ENCODE results near the gene GALNS.
"Not testable (repeated sequence)": the region's sequence is repeated elsewhere in the genome, so short reads cannot be mapped to it uniquely, and the experiment has no call there.

GALNS gene

GRCh38 chr16:88780142-88781062, 76.3 kb downstream of the GALNS start:
- DNase-seq: no peak

DNA sequence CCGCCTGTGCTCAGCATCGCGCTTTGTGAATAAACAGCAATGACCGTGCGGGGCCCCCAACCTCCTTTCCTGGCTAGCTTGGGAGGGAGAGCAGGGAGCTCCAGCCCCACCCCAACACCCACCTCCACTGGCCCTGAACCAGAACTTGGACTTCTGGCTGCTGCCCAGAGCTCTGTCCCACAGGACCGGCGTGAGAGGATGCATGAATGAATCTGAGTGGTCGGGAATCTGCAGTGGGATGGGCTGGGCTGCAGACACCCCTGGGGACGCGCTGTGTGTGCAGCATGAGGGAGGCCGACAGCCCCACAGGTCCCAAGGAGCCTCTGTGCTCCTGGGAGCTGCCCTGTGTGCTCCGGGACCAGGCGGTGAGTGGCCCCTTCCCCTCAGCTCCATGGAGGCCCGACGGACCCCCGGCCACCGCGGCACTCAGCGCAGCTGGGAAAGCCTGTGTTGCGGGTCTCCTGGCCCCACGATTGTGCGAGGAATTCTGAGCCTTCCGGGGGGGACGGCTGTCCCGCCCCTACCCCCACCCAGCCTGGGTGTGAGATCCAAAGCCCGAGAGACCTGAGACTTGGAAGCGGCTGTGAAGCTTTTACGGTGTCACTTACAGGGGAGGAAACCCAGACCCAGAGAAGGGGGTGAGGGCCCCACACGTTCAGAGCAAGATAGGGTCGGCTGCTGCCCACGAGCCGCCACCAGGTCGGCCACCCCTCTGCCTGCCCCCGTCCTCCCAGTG, 77.2 kb downstream of the GALNS start:
- no peak for DNase-seq

DNA sequence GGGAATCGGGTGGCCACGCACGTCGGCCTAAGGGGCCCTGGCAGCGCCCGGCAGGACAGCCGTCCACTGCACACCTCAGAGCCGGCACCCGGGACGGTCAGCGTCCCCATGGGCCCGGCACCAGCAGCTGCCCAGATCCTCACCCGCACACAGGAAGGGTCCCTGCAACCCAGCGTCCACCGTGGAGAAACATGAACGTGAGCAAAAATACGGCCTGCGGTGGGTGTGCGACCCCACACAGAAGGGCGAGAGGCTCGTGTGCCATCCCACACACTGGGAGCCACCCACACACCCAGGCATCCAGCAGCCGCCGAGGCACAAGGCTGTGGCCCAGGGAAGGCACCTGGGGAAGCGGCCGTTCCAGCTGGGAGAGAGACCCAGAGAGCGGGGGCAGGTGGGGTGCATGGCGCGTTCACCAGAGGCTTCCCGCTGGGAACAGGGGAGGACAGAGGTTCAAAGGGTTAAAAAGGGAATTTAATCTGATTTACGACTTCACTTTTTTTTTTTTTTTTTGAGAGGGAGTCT, 78.1 kb downstream of the GALNS start:
- DNase-seq: no peak

GRCh38 chr16:88778271-88778525, 78.5 kb downstream of the GALNS start:
- DNase-seq: no peak

DNA sequence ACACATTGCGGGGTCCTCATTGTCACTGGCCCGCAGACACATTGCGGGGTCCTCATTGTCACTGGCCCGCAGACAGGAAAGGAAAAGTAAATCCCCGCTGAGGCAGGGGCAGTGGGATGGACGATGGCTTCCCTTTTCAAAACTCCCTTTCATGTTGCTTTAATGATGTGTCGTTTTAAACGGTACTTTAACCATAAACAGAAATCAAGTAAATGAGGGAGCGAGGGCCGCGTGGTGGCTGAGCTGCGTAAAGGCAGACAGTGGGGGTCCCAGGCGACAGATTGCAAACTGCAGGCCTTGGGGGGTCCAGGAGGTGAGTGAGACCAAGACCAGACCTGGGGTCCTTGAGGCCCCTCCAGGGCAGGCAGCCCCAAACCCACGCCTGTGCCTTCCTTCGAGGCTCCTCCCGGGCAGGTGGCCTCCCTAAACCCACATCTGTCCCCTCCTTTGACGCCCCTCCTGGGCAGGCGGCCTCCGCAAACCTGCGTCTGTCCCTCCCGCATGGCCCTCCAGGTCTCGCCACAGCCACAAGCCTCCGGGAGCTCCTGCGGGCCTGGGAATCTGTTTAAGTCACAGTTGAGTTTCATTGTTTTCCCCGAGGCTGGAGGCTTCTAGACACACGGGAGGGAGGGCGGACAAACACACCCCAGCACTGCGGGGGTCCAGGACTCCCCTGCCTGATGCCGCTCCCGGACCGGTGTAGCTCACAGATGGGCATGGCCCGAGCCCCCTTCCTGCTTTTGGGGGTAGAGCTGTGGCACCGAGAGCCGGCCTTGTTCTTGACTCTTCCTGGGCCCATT, 79.1 kb downstream of the GALNS start:
- no peak for DNase-seq

DNA sequence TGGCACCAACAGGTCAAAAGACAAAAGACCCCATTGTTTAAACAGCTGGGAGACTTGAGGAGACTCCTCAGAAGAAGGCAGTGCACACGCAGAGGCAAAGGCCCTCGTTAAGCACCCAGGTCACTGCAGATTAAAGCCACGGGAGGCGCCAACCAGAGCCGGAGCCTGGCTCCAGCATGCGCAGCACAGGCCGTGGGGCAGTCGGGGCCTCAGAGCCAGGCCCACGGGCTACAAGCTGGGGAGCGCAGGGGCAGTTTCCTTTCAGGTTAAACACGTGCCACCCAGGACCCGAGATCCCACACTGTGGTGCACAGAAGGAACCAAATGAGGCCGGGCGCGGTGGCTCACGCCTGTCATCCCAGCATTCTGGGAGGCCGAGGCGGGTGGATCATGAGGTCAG, 80.9 kb downstream of the GALNS start:
- no peak for DNase-seq

DNA sequence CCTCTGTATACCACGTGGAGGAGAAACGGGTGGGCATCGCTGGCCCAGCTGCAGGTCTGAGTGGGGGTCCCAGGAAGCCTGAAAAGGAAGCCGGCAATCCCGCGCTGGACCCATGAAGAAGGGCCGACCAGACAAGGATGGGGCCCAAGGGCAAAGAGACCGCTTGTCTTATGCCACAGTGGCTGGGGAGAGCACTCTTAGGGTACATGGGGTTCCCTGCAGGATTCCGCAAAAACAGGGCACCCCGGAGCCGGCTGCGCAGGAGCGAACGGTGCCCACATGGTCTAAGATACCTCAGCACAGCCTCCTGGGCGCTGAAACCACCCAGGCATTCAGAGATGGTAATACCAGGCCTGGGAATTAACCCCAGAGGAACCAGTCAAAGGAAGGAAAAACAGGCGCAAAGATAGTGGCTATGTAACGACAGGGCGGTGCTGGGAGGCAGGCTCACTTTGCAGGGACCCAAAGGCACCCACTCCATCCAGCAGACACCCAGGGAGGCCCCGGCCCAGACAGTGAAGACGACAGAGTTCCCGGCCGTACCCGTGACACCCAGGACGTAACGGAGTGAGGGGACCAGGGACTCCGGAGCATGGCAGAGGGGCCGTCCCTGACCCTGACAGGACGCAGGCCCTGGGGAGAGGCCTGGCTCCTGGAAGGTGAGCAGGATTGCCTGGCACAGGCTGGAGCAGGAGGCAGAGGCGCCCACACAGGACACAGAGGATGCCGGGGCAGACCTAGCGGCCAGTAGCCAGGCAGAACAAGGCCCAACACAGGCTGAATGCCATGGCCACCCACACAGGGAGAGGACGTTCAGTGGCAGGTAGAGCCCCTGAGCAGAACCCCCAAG, 82.0 kb downstream of the GALNS start:
- DNase-seq: no peak

- no peak for DNase-seq
Observed at GRCh38 chr16:88773812-88774291, 82.9 kb downstream of the GALNS start.

DNA sequence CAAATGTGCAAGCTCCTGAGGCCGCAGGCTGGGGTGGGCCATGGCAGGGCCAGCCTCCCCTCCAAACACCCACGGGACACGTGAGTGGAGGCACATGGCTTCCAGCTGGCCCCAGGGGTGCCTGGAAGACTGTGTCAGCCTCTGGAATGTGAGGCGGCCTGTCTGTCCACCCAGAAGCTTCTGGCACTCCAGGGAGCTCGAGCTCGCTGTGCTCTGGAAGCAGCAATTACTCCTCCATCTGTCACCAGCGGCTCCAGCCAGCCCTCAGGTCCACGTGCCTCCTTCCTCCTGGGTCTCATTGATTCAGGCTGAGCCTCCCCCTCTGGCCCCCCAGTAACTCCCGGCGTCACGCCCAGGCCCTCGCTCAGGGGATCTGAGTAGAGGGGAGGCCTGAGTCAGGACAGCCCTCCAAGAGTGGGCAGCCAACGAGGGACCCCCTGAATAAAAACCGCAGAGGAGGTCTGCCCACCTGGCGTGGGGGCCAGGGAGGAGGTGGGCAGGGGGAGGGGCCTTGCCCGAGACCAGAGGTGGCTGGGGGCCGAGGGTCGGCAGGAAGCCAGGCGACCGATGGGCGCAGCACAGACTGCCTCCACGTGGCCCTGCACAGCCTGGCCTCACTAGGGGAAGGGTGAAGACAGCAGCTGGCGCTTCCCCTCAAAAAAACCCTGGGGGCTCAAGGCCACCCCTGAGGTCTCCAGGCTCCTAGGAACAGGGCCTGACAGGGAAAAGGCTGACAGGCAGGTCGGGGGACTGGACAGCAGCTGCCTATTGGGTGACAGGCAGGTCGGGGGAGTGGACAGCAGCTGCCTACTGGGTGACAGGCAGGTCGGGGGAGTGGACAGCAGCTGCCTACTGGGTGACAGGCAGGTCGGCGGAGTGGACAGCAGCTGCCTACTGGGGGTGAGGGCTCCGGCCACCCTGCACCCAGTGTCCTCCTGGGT, 83.6 kb downstream of the GALNS start:
- no peak for DNase-seq

DNA sequence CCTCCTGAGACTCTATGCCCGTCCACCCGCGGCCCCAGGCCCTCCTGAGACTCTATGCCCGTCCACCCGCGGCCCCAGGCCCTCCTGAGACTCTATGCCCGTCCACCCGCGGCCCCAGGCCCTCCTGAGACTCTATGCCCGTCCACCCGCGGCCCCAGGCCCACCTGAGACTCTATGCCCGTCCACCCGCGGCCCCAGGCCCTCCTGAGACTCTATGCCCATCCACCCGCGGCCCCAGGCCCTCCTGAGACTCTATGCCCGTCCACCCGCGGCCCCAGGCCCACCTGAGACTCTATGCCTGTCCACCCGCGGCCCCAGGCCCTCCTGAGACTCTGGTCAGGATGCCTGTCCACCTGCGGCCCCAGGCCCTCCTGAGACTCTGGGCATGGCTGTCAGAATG, 85.0 kb downstream of the GALNS start:
- not testable (repeated sequence) for DNase-seq

GRCh38 chr16:88771294-88771772, 85.4 kb downstream of the GALNS start:
- DNase-seq: no peak

DNA sequence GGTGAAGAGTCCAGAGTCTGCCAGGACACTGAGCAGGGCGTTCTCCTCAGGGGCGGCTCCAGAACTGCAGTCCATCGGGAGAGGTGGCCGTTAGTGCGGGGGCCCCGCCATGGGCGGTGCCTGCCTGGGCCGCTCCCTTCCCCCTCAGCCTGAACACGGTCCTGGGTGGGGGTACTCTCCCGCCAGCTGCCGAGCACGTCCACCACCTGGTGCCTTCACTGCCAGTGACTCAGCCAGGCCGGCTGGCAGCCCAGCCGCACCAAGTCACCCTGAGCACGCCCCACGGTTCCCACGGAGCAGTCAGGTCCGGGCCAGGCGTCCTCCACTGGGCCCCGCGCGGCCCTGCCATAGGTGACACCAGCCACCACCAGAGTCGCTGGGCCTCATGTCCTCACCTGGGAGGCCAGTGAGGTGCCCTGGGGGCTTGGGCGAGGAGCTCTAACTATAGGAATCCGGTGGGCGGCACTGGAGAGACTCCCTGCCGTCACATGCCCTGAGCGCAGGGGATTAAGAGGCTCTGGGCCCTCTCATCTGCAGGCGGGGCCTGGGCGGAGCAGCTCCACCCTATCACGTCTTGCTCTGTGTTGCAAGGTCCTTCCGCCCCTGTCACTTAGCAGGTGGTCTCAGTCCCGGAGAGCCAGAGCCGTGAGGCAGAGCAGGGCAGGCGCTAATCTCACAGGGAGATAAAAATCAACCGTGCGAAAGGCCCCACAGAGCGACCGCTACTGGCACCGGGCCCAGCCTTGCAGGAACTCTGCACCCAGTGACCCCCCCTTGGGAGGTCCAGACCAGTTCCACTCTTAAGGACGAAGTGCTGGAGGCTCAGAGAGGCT, 86.1 kb downstream of the GALNS start:
- DNase-seq: peak; percentile 56

- peak; percentile 48 for DNase-seq
Observed at GRCh38 chr16:88769617-88770460, 86.9 kb downstream of the GALNS start.

- no peak for DNase-seq
Observed at GRCh38 chr16:88768071-88768783, 88.5 kb downstream of the GALNS start.

DNA sequence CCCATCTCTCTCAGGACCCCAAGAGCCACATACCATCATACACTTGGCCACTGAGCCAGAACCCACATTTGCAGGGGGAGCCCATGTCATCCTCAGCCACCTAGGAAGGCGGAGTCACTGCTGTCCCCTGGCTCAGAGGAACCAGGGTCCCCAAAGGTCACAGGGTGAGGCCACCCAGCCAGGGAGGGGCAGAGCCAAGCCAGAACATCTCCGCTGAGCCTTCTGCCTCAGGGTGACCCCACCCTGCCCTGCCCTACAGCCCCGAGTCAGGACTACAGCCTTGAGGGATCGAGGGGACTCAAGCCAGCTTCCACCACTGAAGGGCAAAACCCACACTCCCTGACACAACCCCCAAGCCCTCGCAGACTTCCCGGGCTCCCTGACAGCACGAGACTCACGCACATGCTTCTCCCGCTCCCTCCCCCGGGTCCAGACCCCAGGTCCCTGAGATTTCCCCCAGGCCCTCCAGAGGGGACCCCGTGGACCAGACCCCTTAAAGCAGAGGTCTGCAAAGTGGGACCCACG, 89.1 kb downstream of the GALNS start:
- DNase-seq: no peak

DNA sequence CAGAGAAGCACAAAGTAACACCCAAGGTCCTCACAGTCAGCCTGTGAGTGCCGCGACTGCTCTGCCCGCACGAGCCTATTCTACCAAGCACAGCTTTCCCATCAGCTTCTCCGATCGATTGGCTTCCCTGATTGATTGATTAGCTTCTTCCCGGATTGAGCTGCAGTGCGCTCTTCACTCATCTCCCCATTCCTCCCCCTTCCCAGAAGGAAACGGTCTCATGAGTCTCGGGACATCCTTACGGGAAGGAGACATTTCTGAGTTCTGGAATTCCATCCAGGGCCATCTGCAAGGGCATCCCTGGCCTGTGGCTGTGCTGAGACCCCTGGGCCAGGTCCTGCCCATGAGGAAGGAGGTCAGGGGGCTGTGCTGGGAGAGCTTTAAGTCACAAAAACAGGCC, 89.8 kb downstream of the GALNS start:
- no peak for DNase-seq

- DNase-seq: no peak
Observed at GRCh38 chr16:88764913-88765349, 91.8 kb downstream of the GALNS start.

- no peak for DNase-seq
Observed at GRCh38 chr16:88764080-88764479, 92.7 kb downstream of the GALNS start.

Measured in CD4-positive, alpha-beta T cell treated with Interleukin-6 for 4 hours (primary cell).